H9 (cell line): ENCODE results near the gene CLEC16A. TPM values are rescaled to one million over a fixed set of nuclear protein-coding genes. Genes with fewer than 3 reads are reported as not detected.

Experiments used
- DNase-seq: peaks from one replicate; pipeline ENCODE4 v3.0.0-alpha.2; 2017
- H2AFZ ChIP-seq: one replicate; pipeline ENCODE4 v1.6.1; 2013; ENCODE audit warnings: mild to moderate bottlenecking, low read length, control low read depth, moderate library complexity
- H2AK5ac ChIP-seq: 2 replicates; pipeline ENCODE4 v1.6.1; 2013; ENCODE audit warnings: low read length, control low read depth, mixed read lengths; ENCODE audit not compliant: insufficient read length
- H2BK120ac ChIP-seq: one replicate; pipeline ENCODE4 v1.6.1; 2013; ENCODE audit warnings: low read depth, mild to moderate bottlenecking, low read length, control low read depth, inconsistent platforms; ENCODE audit not compliant: poor library complexity, severe bottlenecking
- H2BK12ac ChIP-seq: 2 replicates; pipeline ENCODE4 v1.6.1; 2013; ENCODE audit warnings: low read length, control low read depth, mixed read lengths, low read depth; ENCODE audit not compliant: insufficient read length
- H2BK15ac ChIP-seq: 2 replicates; pipeline ENCODE4 v1.6.1; 2013; ENCODE audit warnings: low read depth, low read length, control low read depth
- H2BK20ac ChIP-seq: one replicate; pipeline ENCODE4 v1.6.1; 2013; ENCODE audit warnings: low read depth, mild to moderate bottlenecking, low read length, control low read depth, inconsistent platforms; ENCODE audit not compliant: poor library complexity, severe bottlenecking
- H2BK5ac ChIP-seq: 2 replicates; pipeline ENCODE4 v1.6.1; 2013; ENCODE audit warnings: low read length, control low read depth, mixed read lengths; ENCODE audit not compliant: insufficient read length
- H3K14ac ChIP-seq: 2 replicates; pipeline ENCODE4 v1.6.1; 2013; ENCODE audit warnings: low read length, control low read depth; ENCODE audit not compliant: insufficient read depth
- H3K18ac ChIP-seq: 2 replicates; pipeline ENCODE4 v1.6.1; 2013; ENCODE audit warnings: low read depth, mild to moderate bottlenecking, mixed read lengths, low read length, control low read depth; ENCODE audit not compliant: insufficient read length
- H3K23ac ChIP-seq: 2 replicates; pipeline ENCODE4 v1.6.1; 2013; ENCODE audit warnings: low read length, control low read depth, mixed read lengths, low read depth; ENCODE audit not compliant: insufficient read length
- H3K23me2 ChIP-seq: 2 replicates; pipeline ENCODE4 v1.6.1; 2013; ENCODE audit warnings: low read depth, mild to moderate bottlenecking, mixed read lengths, low read length, control low read depth; ENCODE audit not compliant: insufficient read length, poor library complexity, severe bottlenecking
- H3K27ac ChIP-seq: 2 replicates; pipeline ENCODE4 v1.5.1; 2013; ENCODE audit warnings: low read length, control low read depth, mixed read lengths, low read depth; ENCODE audit not compliant: insufficient read length
- H3K27me3 ChIP-seq: 2 replicates; pipeline ENCODE4 v1.6.1; 2013; ENCODE audit warnings: low read length, control low read depth, inconsistent platforms; ENCODE audit not compliant: insufficient read depth
- H3K4ac ChIP-seq: 2 replicates; pipeline ENCODE4 v1.6.1; 2013; ENCODE audit warnings: low read depth, mild to moderate bottlenecking, control low read depth, inconsistent platforms, low read length, moderate library complexity
- H3K4me1 ChIP-seq: 2 replicates; pipeline ENCODE4 v1.6.1; 2013; ENCODE audit warnings: low read length, control low read depth, inconsistent platforms; ENCODE audit not compliant: insufficient read depth
- H3K4me2 ChIP-seq: 2 replicates; pipeline ENCODE4 v1.6.1; 2013; ENCODE audit warnings: low read length, control low read depth, mixed read lengths; ENCODE audit not compliant: insufficient read length, insufficient read depth
- H3K56ac ChIP-seq: 2 replicates; pipeline ENCODE4 v1.6.1; 2013; ENCODE audit warnings: low read depth, mild to moderate bottlenecking, mixed read lengths, low read length, control low read depth; ENCODE audit not compliant: insufficient read length
- H3K79me1 ChIP-seq: 2 replicates; pipeline ENCODE4 v1.6.1; 2013; ENCODE audit warnings: low read depth, mild to moderate bottlenecking, moderate library complexity, low read length, control low read depth, inconsistent platforms; ENCODE audit not compliant: insufficient read depth, poor library complexity, severe bottlenecking
- H3K79me2 ChIP-seq: 2 replicates; pipeline ENCODE4 v1.6.1; 2013; ENCODE audit warnings: low read length, control low read depth, inconsistent platforms; ENCODE audit not compliant: insufficient read depth
- H3K9ac ChIP-seq: 2 replicates; pipeline ENCODE4 v1.6.1; 2013; ENCODE audit warnings: low read length, control low read depth, mixed read lengths; ENCODE audit not compliant: insufficient read length; ENCODE audit errors: extremely low read depth
- H3K9me3 ChIP-seq: one replicate; pipeline ENCODE4 v1.6.1; 2013; ENCODE audit warnings: low read depth, low read length, inconsistent platforms; ENCODE audit not compliant: control insufficient read depth
- H3T11ph ChIP-seq: one replicate; pipeline ENCODE4 v1.6.1; 2013; ENCODE audit warnings: mild to moderate bottlenecking, low read length, control low read depth, inconsistent platforms
- H4K20me1 ChIP-seq: one replicate; pipeline ENCODE4 v1.6.1; 2013; ENCODE audit not compliant: control insufficient read depth, insufficient read length, insufficient read depth
- H4K5ac ChIP-seq: 2 replicates; pipeline ENCODE4 v1.6.1; 2013; ENCODE audit warnings: low read depth, mild to moderate bottlenecking, mixed read lengths, low read length, control low read depth; ENCODE audit not compliant: insufficient read length
- H4K8ac ChIP-seq: replicated peaks from 2 replicates; pipeline ENCODE4 v1.6.1; 2013; ENCODE audit warnings: low read length, control low read depth, mixed read lengths, low read depth; ENCODE audit not compliant: insufficient read length
- H4K91ac ChIP-seq: 2 replicates; pipeline ENCODE4 v1.6.1; 2013; ENCODE audit warnings: low read depth, mild to moderate bottlenecking, moderate library complexity, mixed read lengths, low read length, control low read depth; ENCODE audit not compliant: insufficient read length
- H3K27ac Mint-ChIP-seq, 3 experiments: 2 replicates in 2 of 3; 3 replicates in 1 of 3; pipeline ENCODE4 v1.8.0; 2020 to 2021; ENCODE audit warnings: mixed read lengths in 3 of 3, mild to moderate bottlenecking in 1 of 3, moderate library complexity in 1 of 3
- H3K27me3 Mint-ChIP-seq: 2 replicates; pipeline ENCODE4 v1.8.0; 2021; ENCODE audit warnings: low read depth, mild to moderate bottlenecking, moderate library complexity, mixed read lengths
- H3K36me3 Mint-ChIP-seq, 3 experiments: 2 replicates in 2 of 3; 3 replicates in 1 of 3; pipeline ENCODE4 v1.8.0; 2020 to 2021; ENCODE audit warnings: low read depth in 3 of 3, mixed read lengths in 3 of 3; ENCODE audit not compliant: insufficient read depth in 1 of 3
- H3K4me1 Mint-ChIP-seq, 2 experiments: 2 replicates each; pipeline ENCODE4 v1.8.0; 2020; ENCODE audit warnings: mixed read lengths in 2 of 2
- H3K4me3 Mint-ChIP-seq, 2 experiments: 2 replicates in 1 of 2; 3 replicates in 1 of 2; pipeline ENCODE4 v1.8.0; 2020 to 2021; ENCODE audit warnings: mild to moderate bottlenecking in 2 of 2, mixed read lengths in 2 of 2, moderate library complexity in 1 of 2
- H3K9me3 Mint-ChIP-seq, 2 experiments: 2 replicates in 1 of 2; 3 replicates in 1 of 2; pipeline ENCODE4 v1.8.0; 2020; ENCODE audit warnings: mild to moderate bottlenecking in 2 of 2, mixed read lengths in 2 of 2, moderate library complexity in 1 of 2
- WGBS: extraction: QIAGEN DNeasy Blood & Tissue Kit; methylation state at CpG from one replicate; pipeline ENCODE4 v1.1.7; 2013; ENCODE audit warnings: missing lambda C conversion rate, low lambda C conversion rate, mixed read lengths; ENCODE audit not compliant: insufficient read length; ENCODE audit errors: extremely low coverage; 5-methylcytosine and 5-hydroxymethylcytosine counted together
- total RNA-seq: library from RNA; stranded (reverse); gene quantifications from 2 replicates; pipeline ENCODE4 v1.2.1, GENCODE V29; 2021
- TF ChIP-seq, protein P1 (sequence below): fragments of 200-600 bp; sonication (generic); conservative IDR thresholded peaks from 3 replicates; pipeline ENCODE4 v1.8.0; 2021; ENCODE audit warnings: antibody characterized with exemption, mild to moderate bottlenecking

CLEC16A gene
- total RNA-seq, 1 experiment from 2014 or later: 15.2 TPM

DNA sequence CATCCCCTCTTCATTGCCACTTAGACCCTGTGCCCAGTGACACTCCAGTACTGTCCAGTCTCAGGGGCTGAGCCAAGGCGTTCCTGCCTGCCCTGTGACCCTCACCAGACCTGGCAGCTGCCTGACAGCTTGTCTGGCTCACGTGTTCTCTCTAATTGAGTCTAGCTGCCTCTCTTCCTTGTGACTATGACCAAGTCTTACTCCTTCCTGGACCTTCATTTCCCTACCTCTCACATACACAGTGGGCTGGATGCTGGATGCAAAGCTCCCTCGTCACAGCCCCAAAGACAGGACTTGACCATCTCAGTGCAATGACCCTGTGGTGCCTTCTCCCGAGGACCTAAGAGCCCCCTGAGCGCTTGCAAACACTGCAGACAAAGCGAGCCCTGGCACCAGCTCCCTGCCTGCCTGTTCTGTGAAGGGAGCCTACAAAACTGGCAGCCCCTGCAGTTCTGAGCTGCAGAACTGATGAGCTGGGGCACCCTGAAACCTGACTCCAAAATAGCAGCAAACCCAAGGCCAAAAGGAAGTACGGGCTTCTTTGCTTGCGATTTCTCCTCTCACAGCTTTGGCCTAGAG lies 3.8 kb upstream of the CLEC16A start:
- Histone ChIP-seq H3K56ac (no peak overlapping the region), H4K5ac (no peak overlapping the region), H3K27me3 (no peaks in the 10 kb centered on the region), H3K9ac (peak overlapping the region; percentile 2), H3K23ac (no peak overlapping the region), H2AFZ (no peak overlapping the region), H2BK20ac (no peak overlapping the region), H3K27ac (no peak overlapping the region), H3K79me1 (peaks cover 6% of the 10 kb centered on the region), H3K23me2 (peaks cover 11% of the 10 kb centered on the region), H3T11ph (no peak overlapping the region), H2BK120ac (no peak overlapping the region), H2AK5ac (no peak overlapping the region), H3K4ac (no peak overlapping the region), H3K79me2 (no peaks in the 10 kb centered on the region; the same call in 1 of the 2 replicates), H3K4me2 (peak overlapping the region; percentile 65), H2BK15ac (no peak overlapping the region), H4K8ac (no peak overlapping the region), H4K91ac (no peak overlapping the region), H2BK12ac (no peak overlapping the region), H3K14ac (no peak overlapping the region), H3K9me3 (no peaks in the 10 kb centered on the region), H4K20me1 (no peaks in the 10 kb centered on the region), H3K4me1 (peaks cover 3% of the 10 kb centered on the region; the same call in 1 of the 2 replicates), H2BK5ac (no peak overlapping the region), H3K18ac (no peak overlapping the region)
- TF ChIP-seq, protein P1, sequence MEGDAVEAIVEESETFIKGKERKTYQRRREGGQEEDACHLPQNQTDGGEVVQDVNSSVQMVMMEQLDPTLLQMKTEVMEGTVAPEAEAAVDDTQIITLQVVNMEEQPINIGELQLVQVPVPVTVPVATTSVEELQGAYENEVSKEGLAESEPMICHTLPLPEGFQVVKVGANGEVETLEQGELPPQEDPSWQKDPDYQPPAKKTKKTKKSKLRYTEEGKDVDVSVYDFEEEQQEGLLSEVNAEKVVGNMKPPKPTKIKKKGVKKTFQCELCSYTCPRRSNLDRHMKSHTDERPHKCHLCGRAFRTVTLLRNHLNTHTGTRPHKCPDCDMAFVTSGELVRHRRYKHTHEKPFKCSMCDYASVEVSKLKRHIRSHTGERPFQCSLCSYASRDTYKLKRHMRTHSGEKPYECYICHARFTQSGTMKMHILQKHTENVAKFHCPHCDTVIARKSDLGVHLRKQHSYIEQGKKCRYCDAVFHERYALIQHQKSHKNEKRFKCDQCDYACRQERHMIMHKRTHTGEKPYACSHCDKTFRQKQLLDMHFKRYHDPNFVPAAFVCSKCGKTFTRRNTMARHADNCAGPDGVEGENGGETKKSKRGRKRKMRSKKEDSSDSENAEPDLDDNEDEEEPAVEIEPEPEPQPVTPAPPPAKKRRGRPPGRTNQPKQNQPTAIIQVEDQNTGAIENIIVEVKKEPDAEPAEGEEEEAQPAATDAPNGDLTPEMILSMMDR: no peak
- DNase-seq: no peak
- peak overlapping the region; percentile 87 to 95 for H3K4me3 Mint-ChIP-seq
- no peak overlapping the region for H3K27ac Mint-ChIP-seq
- H3K4me1 Mint-ChIP-seq: peaks cover 35 to 40% of the 10 kb centered on the region in 2 experiments
- H3K36me3 Mint-ChIP-seq: peaks cover 8 to 26% (median 14%) of the 10 kb centered on the region in 3 experiments; a peak in 6 of 7 replicates
- no CpG with 5 or more reads among the region's 8 CpGs for WGBS
- no peaks in the 10 kb centered on the region; the same call in 1 of the 2 replicates for H3K27me3 Mint-ChIP-seq
- H3K9me3 Mint-ChIP-seq: no peaks in the 10 kb centered on the region
